Effector memory CD4-positive, alpha-beta T cell (primary cell): ENCODE results near the gene CADM4.

Source experiments
- DNase-seq, 3 donors: peaks; one replicate each; pipeline ENCODE4 v3.0.0-alpha.2; 2020
- H3K27ac ChIP-seq: 2 replicates; pipeline ENCODE4 v1.7.0; 2013; ENCODE audit warnings: mild to moderate bottlenecking, low read length, moderate library complexity; ENCODE audit not compliant: insufficient read depth, poor library complexity, severe bottlenecking
- H3K27me3 ChIP-seq: replicated peaks from 2 replicates; pipeline ENCODE4 v1.7.0; 2013; ENCODE audit warnings: mild to moderate bottlenecking, low read length; ENCODE audit not compliant: insufficient read depth, control insufficient read depth, poor library complexity, severe bottlenecking
- H3K36me3 ChIP-seq: 2 replicates; pipeline ENCODE4 v1.7.0; 2013; ENCODE audit warnings: mild to moderate bottlenecking, low read length, moderate library complexity; ENCODE audit not compliant: control insufficient read depth, insufficient read depth
- H3K4me1 ChIP-seq: 2 replicates; pipeline ENCODE4 v1.7.0; 2013; ENCODE audit warnings: low read length, mild to moderate bottlenecking; ENCODE audit not compliant: control insufficient read depth, insufficient read depth, poor library complexity, severe bottlenecking
- H3K4me3 ChIP-seq: 2 replicates; pipeline ENCODE4 v1.7.0; 2013; ENCODE audit warnings: low read length, low read depth, mild to moderate bottlenecking; ENCODE audit not compliant: insufficient read depth, poor library complexity, severe bottlenecking
- H3K9me3 ChIP-seq: 2 replicates; pipeline ENCODE4 v1.7.0; 2013; ENCODE audit warnings: mild to moderate bottlenecking, low read length, moderate library complexity; ENCODE audit not compliant: control insufficient read depth

The CADM4 gene

GRCh38 chr19:43623889-43624670 lies 15.6 kb downstream of the CADM4 start:
- no peak overlapping the region for H3K4me3 ChIP-seq
- H3K27ac ChIP-seq, result no peak overlapping the region
- no peaks in the 10 kb centered on the region for H3K36me3 ChIP-seq
- H3K27me3 ChIP-seq, result no peaks in the 10 kb centered on the region
- DNase-seq, result no peak
- peaks cover 15% of the 10 kb centered on the region for H3K4me1 ChIP-seq
- no peaks in the 10 kb centered on the region for H3K9me3 ChIP-seq

GRCh38 chr19:43622956-43623355 lies 16.7 kb downstream of the CADM4 start:
- Histone ChIP-seq H3K4me1 (peaks cover 25% of the 10 kb centered on the region), H3K4me3 (no peak overlapping the region), H3K27me3 (no peaks in the 10 kb centered on the region), H3K36me3 (no peaks in the 10 kb centered on the region), H3K27ac (no peak overlapping the region), H3K9me3 (no peaks in the 10 kb centered on the region)
- no peak for DNase-seq

DNA sequence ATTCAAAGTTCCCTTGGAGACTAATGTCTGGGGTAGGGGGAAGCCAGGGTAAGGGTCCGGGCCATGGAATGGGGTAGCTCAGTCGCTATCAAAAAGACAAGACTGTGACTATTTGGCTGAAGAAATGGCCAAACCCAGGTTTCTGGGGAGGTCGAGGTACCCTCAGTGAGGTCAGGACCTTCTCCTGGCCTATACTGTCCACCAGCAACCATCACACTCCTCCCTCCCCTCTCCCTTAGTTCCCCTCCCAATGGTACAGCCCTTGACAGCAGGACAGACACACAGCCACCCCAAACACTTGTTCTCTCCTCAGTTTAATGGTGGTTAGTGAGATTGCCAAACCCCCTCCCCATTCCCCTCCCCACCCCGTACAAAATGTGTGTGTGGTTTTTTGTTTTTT lies 17.6 kb downstream of the CADM4 start:
- Histone ChIP-seq H3K9me3 (no peaks in the 10 kb centered on the region), H3K27me3 (no peaks in the 10 kb centered on the region), H3K36me3 (no peaks in the 10 kb centered on the region), H3K27ac (no peak overlapping the region), H3K4me3 (no peak overlapping the region), H3K4me1 (peaks cover 25% of the 10 kb centered on the region)
- DNase-seq, result no peak

DNA sequence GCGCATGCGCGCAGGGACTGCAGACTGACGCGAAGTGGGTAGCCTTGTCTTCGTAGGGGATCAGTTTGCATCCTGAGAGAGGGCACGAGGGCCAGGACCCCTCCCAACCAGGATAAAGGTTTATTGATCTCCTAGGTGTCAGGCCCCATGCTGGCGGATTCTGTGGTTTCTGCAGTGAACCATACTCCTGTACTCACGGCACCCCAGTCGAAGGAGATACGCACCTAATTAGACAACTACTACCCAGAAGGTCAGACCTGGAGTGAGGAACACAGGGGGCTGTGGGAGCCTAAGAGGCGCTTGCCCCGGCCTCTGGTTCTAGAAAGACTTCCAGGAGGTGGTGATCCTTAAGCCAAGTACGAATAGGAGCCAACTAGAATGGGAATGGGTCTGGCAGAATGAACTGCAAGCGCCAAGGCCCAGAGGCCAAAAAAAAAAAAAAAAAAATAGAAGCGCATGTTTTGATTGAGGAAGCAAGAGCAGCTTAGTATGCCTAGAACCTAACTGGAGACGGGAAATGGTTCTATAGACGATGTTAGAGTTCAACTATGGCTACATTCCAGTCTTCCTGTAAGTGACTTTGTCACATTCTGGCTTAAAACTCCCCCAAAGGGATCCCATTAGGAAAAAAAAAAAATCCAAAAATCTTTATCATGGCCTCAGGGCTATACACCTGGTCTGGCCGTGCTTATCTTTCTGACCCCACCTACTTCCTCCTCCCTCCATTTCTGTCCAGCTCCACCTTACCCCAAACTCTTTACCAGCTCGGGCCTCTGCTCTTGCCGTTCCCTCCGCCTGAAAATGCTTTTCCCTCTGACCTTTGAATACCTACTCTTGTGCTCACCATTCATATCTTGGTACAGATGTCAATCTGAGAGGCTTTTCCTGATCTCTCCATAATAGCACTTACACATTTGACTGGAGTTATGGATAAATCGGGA lies 19.3 kb downstream of the CADM4 start:
- peaks cover 24% of the 10 kb centered on the region for H3K4me1 ChIP-seq
- H3K27ac ChIP-seq, result peak overlapping the region; percentile 82
- no peaks in the 10 kb centered on the region for H3K9me3 ChIP-seq
- peak overlapping the region; percentile 85 for H3K4me3 ChIP-seq
- DNase-seq, result peak in 1 of 3 donors; percentile 71
- no peaks in the 10 kb centered on the region for H3K36me3 ChIP-seq
- no peaks in the 10 kb centered on the region for H3K27me3 ChIP-seq

- no peaks in the 10 kb centered on the region for H3K27me3 ChIP-seq
- H3K4me1 ChIP-seq, result peaks cover 20% of the 10 kb centered on the region
- H3K4me3 ChIP-seq, result peak within 1 kb of the TSS; percentile 85
- DNase-seq, result peak; percentile 80 to 82 (median 80)
- H3K36me3 ChIP-seq, result no peaks in the 10 kb centered on the region
- peak within 1 kb of the TSS; percentile 82 for H3K27ac ChIP-seq
- H3K9me3 ChIP-seq, result no peaks in the 10 kb centered on the region
Measured at GRCh38 chr19:43619262-43620060, 20.2 kb downstream of the CADM4 start, which contains the start of gene ZNF428. Gene ZNF428 (minus strand): TSS chr19:43619629. CDS start chr19:43614304, 5,325 bp downstream.

DNA sequence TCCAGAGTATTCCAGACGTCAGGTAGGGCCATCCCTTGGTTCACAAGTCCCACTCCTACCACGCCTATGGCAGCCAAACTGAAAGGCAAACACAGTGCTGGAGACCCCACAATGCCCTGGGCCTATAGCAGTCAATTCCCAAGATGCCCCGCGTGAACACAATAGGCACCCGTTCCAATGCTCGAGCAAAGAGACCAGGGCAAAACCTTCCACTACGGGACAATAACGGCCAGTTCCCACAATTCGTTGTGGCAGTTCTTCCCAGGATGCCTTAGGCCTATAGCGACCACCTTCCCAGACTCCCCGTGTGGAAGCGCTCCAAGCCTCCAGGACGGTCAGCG lies 20.8 kb downstream of the CADM4 start:
- peak overlapping the region; percentile 85 for H3K4me3 ChIP-seq
- peaks cover 20% of the 10 kb centered on the region for H3K4me1 ChIP-seq
- DNase-seq, result no peak
- peak overlapping the region; percentile 82 for H3K27ac ChIP-seq
- no peaks in the 10 kb centered on the region for H3K36me3 ChIP-seq
- H3K27me3 ChIP-seq, result no peaks in the 10 kb centered on the region
- no peaks in the 10 kb centered on the region for H3K9me3 ChIP-seq

GRCh38 chr19:43616954-43617353 lies 22.7 kb downstream of the CADM4 start:
- Histone ChIP-seq H3K27me3 (no peaks in the 10 kb centered on the region), H3K9me3 (no peaks in the 10 kb centered on the region), H3K36me3 (peaks cover 12% of the 10 kb centered on the region), H3K27ac (no peak overlapping the region), H3K4me3 (no peak overlapping the region), H3K4me1 (peaks cover 20% of the 10 kb centered on the region)
- no peak for DNase-seq

- Histone ChIP-seq H3K4me1 (peaks cover 20% of the 10 kb centered on the region), H3K9me3 (no peaks in the 10 kb centered on the region), H3K36me3 (peaks cover 17% of the 10 kb centered on the region), H3K27me3 (no peaks in the 10 kb centered on the region), H3K4me3 (no peak overlapping the region), H3K27ac (no peak overlapping the region)
- no peak for DNase-seq
Measured at GRCh38 chr19:43616306-43616705, 23.3 kb downstream of the CADM4 start.

GRCh38 chr19:43612374-43612773 lies 27.3 kb downstream of the CADM4 start:
- H3K27me3 ChIP-seq, result no peaks in the 10 kb centered on the region
- H3K36me3 ChIP-seq, result peaks cover 21% of the 10 kb centered on the region
- no peak overlapping the region for H3K4me3 ChIP-seq
- H3K4me1 ChIP-seq, result no peaks in the 10 kb centered on the region
- DNase-seq, result no peak
- no peak overlapping the region for H3K27ac ChIP-seq
- H3K9me3 ChIP-seq, result no peaks in the 10 kb centered on the region
